HepG2 (cell line): Measurements from ENCODE around the gene TOX4. TPM values are rescaled to one million over a fixed set of nuclear protein-coding genes. Genes with fewer than 3 reads are reported as not detected.

ENCODE experiments used
- CAMTA2 ChIP-seq: sonication (generic); formaldehyde crosslinking; IDR thresholded peaks from 2 replicates; pipeline ENCODE4 v1.4.0; 2020; ENCODE audit warnings: mild to moderate bottlenecking, missing genetic modification reagents, borderline replicate concordance
- CREB1 ChIP-seq, 2 experiments: fragments of 450-650 bp in 1 of 2; IDR thresholded peaks; 2 replicates each; pipeline ENCODE4 v1.6.1; 2016 to 2017; ENCODE audit warnings: control low read depth in 1 of 2, mild to moderate bottlenecking in 1 of 2, missing compliant biosample characterization in 1 of 2, missing genetic modification characterization in 1 of 2
- HOXA3 ChIP-seq: sonication (generic); formaldehyde crosslinking; IDR thresholded peaks from 2 replicates; pipeline ENCODE4 v1.5.0; 2020; ENCODE audit warnings: missing genetic modification reagents
- IKZF1 ChIP-seq: fragments of 450-650 bp; IDR thresholded peaks from 2 replicates; pipeline ENCODE4 v1.7.1; 2016
- KDM1A ChIP-seq: IDR thresholded peaks from 2 replicates; pipeline ENCODE4 v1.6.1; 2016; ENCODE audit warnings: missing compliant biosample characterization
- THAP11 ChIP-seq: IDR thresholded peaks from 2 replicates; pipeline ENCODE4 v1.6.1; 2016; ENCODE audit warnings: missing biosample characterization, missing genetic modification reagents
- ZFP36L1 ChIP-seq: sonication (generic); formaldehyde crosslinking; IDR thresholded peaks from 2 replicates; pipeline ENCODE4 v1.8.0; 2022; ENCODE audit warnings: mild to moderate bottlenecking, missing genetic modification reagents, moderate library complexity
- ZNF274 ChIP-seq: sonication (generic); formaldehyde crosslinking; IDR thresholded peaks from 2 replicates; pipeline ENCODE4 v1.5.1; 2020; ENCODE audit warnings: mild to moderate bottlenecking, missing genetic modification reagents
- ZNF282 ChIP-seq: fragments of 450-650 bp; IDR thresholded peaks from 2 replicates; pipeline ENCODE4 v1.6.1; 2018; ENCODE audit not compliant: partially characterized antibody
- ZNF329 ChIP-seq: sonication (generic); formaldehyde crosslinking; IDR thresholded peaks from 2 replicates; pipeline ENCODE4 v1.9.0; 2021; ENCODE audit warnings: low read depth, mild to moderate bottlenecking, missing genetic modification reagents
- ZNF792 ChIP-seq: IDR thresholded peaks from 2 replicates; pipeline ENCODE4 v1.6.1; 2016
- polyA plus RNA-seq, 8 experiments: library from polyadenylated mRNA; depleted of rRNA in 3 of 8; stranded (reverse) in 7 of 8; unstranded in 1 of 8; fragments of >200 nt; fragmentation: Illumina TruSeq in 4 of 8; extraction: Trizol in 4 of 8; gene quantifications; 2 replicates each; pipeline versions ENCODE4 v1.2.1 to v1.2.3, GENCODE V29; 2011 to 2016; ENCODE audit warnings: low read depth in 4 of 8, missing spikeins in 1 of 8, mixed read lengths in 1 of 8; ENCODE audit not compliant: insufficient read depth in 1 of 8
- total RNA-seq, 5 experiments: library from RNA; depleted of rRNA; stranded (reverse); fragments of >200 nt; fragmentation: Illumina TruSeq; extraction: Trizol; gene quantifications; 2 replicates each; pipeline ENCODE4 v1.2.3, GENCODE V29; 2016; ENCODE audit warnings: low read depth in 1 of 5
- TF ChIP-seq, protein P1 (sequence below): sonication (generic); formaldehyde crosslinking; IDR thresholded peaks from 2 replicates; pipeline ENCODE4 v1.5.1; 2020; ENCODE audit warnings: missing genetic modification reagents, mild to moderate bottlenecking, borderline replicate concordance
- TF ChIP-seq, protein P2 (sequence below): sonication (generic); formaldehyde crosslinking; IDR thresholded peaks from 2 replicates; pipeline ENCODE4 v1.5.0; 2020; ENCODE audit warnings: missing genetic modification reagents
- TF ChIP-seq, protein P3 (sequence below): sonication (generic); formaldehyde crosslinking; conservative IDR thresholded peaks from 2 replicates; pipeline ENCODE4 v1.4.0; 2020; ENCODE audit warnings: missing genetic modification reagents
- TF ChIP-seq, protein P4 (sequence below): sonication (generic); formaldehyde crosslinking; IDR thresholded peaks from 2 replicates; pipeline ENCODE4 v1.4.0; 2020; ENCODE audit warnings: mild to moderate bottlenecking, missing genetic modification reagents
- TF ChIP-seq, protein P5 (sequence below): sonication (generic); formaldehyde crosslinking; IDR thresholded peaks from 2 replicates; pipeline ENCODE4 v1.9.0; 2021; ENCODE audit warnings: missing genetic modification reagents, mild to moderate bottlenecking, borderline replicate concordance
- TF ChIP-seq, protein P6 (sequence below): sonication (generic); formaldehyde crosslinking; IDR thresholded peaks from 2 replicates; pipeline ENCODE4 v1.4.0; 2020; ENCODE audit warnings: missing genetic modification reagents, borderline replicate concordance
- TF ChIP-seq, protein P7 (sequence below): sonication (generic); formaldehyde crosslinking; IDR thresholded peaks from 2 replicates; pipeline ENCODE4 v1.5.0; 2020; ENCODE audit warnings: missing genetic modification reagents
- TF ChIP-seq, protein P8 (sequence below): IDR thresholded peaks from 2 replicates; pipeline ENCODE4 v1.6.1; 2012; ENCODE audit warnings: low read depth, low read length, improper control_type of control experiment

Gene TOX4
- total and polyA plus RNA-seq, 2 of the 13 experiments (the other 11 are each of a cell fraction or from before 2014, with no cell fraction given) = 71.8 to 163 TPM

DNA sequence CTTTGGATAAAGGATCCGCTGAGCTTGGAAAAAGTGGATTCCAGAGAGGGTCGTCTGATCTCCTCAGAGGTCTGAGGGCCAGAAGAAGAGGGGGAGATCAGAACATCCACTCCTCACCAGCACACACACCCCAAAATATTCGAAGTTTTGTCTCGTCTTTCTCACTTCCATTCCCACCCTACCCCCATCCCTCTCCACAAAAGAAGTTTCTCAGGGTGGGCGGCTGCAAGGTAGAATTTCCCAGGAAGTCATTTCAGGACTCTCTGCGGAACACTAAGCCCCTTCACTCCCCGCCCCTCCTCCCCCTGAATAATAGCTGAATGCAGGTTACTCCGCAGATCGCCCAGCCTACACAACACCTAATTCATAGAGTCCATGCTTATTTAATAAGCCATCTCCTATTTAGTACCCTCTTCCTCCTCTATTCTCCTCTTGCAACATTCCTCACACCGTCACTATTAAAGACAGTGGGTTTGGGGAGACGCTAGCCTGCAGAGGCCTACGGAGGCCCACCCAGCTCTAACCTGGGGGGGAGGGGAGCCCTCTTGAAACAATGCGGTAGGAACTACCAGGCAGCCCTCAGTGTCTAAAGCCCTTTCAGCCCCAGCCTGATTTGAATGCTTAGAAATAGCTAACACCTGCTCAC is 49.8 kb downstream of the TOX4 start (continued):
- TF ChIP-seq, protein P1, sequence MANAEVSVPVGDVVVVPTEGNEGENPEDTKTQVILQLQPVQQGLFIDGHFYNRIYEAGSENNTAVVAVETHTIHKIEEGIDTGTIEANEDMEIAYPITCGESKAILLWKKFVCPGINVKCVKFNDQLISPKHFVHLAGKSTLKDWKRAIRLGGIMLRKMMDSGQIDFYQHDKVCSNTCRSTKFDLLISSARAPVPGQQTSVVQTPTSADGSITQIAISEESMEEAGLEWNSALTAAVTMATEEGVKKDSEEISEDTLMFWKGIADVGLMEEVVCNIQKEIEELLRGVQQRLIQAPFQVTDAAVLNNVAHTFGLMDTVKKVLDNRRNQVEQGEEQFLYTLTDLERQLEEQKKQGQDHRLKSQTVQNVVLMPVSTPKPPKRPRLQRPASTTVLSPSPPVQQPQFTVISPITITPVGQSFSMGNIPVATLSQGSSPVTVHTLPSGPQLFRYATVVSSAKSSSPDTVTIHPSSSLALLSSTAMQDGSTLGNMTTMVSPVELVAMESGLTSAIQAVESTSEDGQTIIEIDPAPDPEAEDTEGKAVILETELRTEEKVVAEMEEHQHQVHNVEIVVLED = no peak
- TF ChIP-seq IKZF1 (no peak), ZFP36L1 (CRISPR knock-in tag) (0 out of 2 replicates have a peak, but pooled peaks have one; percentile 3), KDM1A (no peak), ZNF792 (CRISPR knock-in tag) (peak; percentile 47; the same call in 1 of the 2 replicates), ZNF274 (no peak), CAMTA2 (CRISPR knock-in tag) (no peak), ZNF282 (no peak), THAP11 (CRISPR knock-in tag) (peak; percentile 43; the same call in 1 of the 2 replicates), CREB1 (IDR thresholded peaks at IDR 0.05) (no peak), CREB1 (CRISPR knock-in tag; IDR thresholded peaks at IDR 0.05) (no peak), HOXA3 (peak; percentile 23; the same call in 1 of the 2 replicates), ZNF329 (CRISPR knock-in tag) (no peak)
- TF ChIP-seq, protein P2, sequence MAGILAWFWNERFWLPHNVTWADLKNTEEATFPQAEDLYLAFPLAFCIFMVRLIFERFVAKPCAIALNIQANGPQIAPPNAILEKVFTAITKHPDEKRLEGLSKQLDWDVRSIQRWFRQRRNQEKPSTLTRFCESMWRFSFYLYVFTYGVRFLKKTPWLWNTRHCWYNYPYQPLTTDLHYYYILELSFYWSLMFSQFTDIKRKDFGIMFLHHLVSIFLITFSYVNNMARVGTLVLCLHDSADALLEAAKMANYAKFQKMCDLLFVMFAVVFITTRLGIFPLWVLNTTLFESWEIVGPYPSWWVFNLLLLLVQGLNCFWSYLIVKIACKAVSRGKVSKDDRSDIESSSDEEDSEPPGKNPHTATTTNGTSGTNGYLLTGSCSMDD = no peak
- TF ChIP-seq, protein P3, sequence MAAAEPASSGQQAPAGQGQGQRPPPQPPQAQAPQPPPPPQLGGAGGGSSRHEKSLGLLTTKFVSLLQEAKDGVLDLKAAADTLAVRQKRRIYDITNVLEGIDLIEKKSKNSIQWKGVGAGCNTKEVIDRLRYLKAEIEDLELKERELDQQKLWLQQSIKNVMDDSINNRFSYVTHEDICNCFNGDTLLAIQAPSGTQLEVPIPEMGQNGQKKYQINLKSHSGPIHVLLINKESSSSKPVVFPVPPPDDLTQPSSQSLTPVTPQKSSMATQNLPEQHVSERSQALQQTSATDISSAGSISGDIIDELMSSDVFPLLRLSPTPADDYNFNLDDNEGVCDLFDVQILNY (CRISPR knock-in tag) = no peak
- TF ChIP-seq, protein P4, sequence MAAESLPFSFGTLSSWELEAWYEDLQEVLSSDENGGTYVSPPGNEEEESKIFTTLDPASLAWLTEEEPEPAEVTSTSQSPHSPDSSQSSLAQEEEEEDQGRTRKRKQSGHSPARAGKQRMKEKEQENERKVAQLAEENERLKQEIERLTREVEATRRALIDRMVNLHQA (CRISPR knock-in tag) = no peak
- TF ChIP-seq, protein P5, sequence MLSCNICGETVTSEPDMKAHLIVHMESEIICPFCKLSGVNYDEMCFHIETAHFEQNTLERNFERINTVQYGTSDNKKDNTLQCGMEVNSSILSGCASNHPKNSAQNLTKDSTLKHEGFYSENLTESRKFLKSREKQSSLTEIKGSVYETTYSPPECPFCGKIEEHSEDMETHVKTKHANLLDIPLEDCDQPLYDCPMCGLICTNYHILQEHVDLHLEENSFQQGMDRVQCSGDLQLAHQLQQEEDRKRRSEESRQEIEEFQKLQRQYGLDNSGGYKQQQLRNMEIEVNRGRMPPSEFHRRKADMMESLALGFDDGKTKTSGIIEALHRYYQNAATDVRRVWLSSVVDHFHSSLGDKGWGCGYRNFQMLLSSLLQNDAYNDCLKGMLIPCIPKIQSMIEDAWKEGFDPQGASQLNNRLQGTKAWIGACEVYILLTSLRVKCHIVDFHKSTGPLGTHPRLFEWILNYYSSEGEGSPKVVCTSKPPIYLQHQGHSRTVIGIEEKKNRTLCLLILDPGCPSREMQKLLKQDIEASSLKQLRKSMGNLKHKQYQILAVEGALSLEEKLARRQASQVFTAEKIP (CRISPR knock-in tag) = no peak
- TF ChIP-seq, protein P6, sequence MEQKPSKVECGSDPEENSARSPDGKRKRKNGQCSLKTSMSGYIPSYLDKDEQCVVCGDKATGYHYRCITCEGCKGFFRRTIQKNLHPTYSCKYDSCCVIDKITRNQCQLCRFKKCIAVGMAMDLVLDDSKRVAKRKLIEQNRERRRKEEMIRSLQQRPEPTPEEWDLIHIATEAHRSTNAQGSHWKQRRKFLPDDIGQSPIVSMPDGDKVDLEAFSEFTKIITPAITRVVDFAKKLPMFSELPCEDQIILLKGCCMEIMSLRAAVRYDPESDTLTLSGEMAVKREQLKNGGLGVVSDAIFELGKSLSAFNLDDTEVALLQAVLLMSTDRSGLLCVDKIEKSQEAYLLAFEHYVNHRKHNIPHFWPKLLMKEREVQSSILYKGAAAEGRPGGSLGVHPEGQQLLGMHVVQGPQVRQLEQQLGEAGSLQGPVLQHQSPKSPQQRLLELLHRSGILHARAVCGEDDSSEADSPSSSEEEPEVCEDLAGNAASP (CRISPR knock-in tag) = no peak
- TF ChIP-seq, protein P7, sequence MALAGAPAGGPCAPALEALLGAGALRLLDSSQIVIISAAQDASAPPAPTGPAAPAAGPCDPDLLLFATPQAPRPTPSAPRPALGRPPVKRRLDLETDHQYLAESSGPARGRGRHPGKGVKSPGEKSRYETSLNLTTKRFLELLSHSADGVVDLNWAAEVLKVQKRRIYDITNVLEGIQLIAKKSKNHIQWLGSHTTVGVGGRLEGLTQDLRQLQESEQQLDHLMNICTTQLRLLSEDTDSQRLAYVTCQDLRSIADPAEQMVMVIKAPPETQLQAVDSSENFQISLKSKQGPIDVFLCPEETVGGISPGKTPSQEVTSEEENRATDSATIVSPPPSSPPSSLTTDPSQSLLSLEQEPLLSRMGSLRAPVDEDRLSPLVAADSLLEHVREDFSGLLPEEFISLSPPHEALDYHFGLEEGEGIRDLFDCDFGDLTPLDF (CRISPR knock-in tag) = no peak
- TF ChIP-seq, protein P8, sequence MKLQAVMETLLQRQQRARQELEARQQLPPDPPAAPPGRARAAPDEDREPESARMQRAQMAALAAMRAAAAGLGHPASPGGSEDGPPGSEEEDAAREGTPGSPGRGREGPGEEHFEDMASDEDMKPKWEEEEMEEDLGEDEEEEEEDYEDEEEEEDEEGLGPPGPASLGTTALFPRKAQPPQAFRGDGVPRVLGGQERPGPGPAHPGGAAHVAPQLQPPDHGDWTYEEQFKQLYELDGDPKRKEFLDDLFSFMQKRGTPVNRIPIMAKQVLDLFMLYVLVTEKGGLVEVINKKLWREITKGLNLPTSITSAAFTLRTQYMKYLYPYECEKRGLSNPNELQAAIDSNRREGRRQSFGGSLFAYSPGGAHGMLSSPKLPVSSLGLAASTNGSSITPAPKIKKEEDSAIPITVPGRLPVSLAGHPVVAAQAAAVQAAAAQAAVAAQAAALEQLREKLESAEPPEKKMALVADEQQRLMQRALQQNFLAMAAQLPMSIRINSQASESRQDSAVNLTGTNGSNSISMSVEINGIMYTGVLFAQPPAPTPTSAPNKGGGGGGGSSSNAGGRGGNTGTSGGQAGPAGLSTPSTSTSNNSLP = peak; percentile 60
